ENCODE measurements around the gene RNF222. TPM values are rescaled to one million over a fixed set of nuclear protein-coding genes. Genes with fewer than 3 reads are reported as not detected.

Gene RNF222
- total and polyA plus RNA-seq, 8 donors = 1.5 TPM; not detected in 7

- TF ChIP-seq CTCF (IDR thresholded peaks at IDR 0.05) (no peak), POLR2AphosphoS5 (IDR thresholded peaks at IDR 0.05) (peak in 1 of 3 donors; percentile 30)
- H3K36me3 ChIP-seq = peaks cover 9 to 35% (median 30%) of the 10 kb centered on the region in 4 donors
- peaks cover 0 to 6% (median 0%) of the 10 kb centered on the region in 4 donors for H3K4me1 ChIP-seq
- no peak for DNase-seq
- intact Hi-C loops (cut with DNase I; ENCODE audit: low total_unique reads) = no loop called here
- WGBS, 5 donors = 71 to 94% (median 88%) methylated on average over 2 of the region's 2 CpGs
- no peaks in the 10 kb centered on the region for H3K9me3 ChIP-seq
- peak overlapping the region in 2 of 5 donors; percentile 32 to 53 for H3K27ac ChIP-seq
- H3K27me3 ChIP-seq = no peaks in the 10 kb centered on the region
- no peak overlapping the region for H3K4me3 ChIP-seq
Observed at GRCh38 chr17:8366231-8366630, 31.4 kb downstream of the RNF222 start.

GRCh38 chr17:8365143-8365542, 32.5 kb downstream of the RNF222 start:
- H3K36me3 ChIP-seq = peaks cover 9 to 29% (median 25%) of the 10 kb centered on the region in 4 donors
- intact Hi-C loops (cut with DNase I; ENCODE audit: low total_unique reads) = no loop called here
- no peaks in the 10 kb centered on the region for H3K27me3 ChIP-seq
- H3K27ac ChIP-seq = peak overlapping the region in 2 of 5 donors; percentile 32 to 53
- WGBS, 5 donors = 44 to 67% (median 52%) methylated on average over 1 of the region's 1 CpG
- H3K9me3 ChIP-seq = no peaks in the 10 kb centered on the region
- TF ChIP-seq CTCF (IDR thresholded peaks at IDR 0.05) (no peak), POLR2A (IDR thresholded peaks at IDR 0.05) (no peak), EP300 (IDR thresholded peaks at IDR 0.05) (no peak), POLR2AphosphoS5 (IDR thresholded peaks at IDR 0.05) (peak in 2 of 3 donors; percentile 12 to 54)
- H3K4me1 ChIP-seq = peaks cover 0 to 12% (median 5%) of the 10 kb centered on the region in 4 donors
- no peak for DNase-seq
- no peak overlapping the region for H3K4me3 ChIP-seq

GRCh38 chr17:8362651-8363332, 34.8 kb downstream of the RNF222 start:
- TF ChIP-seq POLR2A (IDR thresholded peaks at IDR 0.05) (no peak), EP300 (IDR thresholded peaks at IDR 0.05) (no peak), POLR2AphosphoS5 (IDR thresholded peaks at IDR 0.05) (no peak), CTCF (IDR thresholded peaks at IDR 0.05) (no peak)
- H3K27ac ChIP-seq = no peak overlapping the region
- peaks cover 0 to 7% (median 4%) of the 10 kb centered on the region in 4 donors for H3K36me3 ChIP-seq
- no peak for DNase-seq
- intact Hi-C loops (cut with DNase I; ENCODE audit: low total_unique reads) = no loop called here
- H3K27me3 ChIP-seq = no peaks in the 10 kb centered on the region
- H3K4me1 ChIP-seq = peaks cover 0 to 20% (median 8%) of the 10 kb centered on the region in 4 donors
- no peaks in the 10 kb centered on the region for H3K9me3 ChIP-seq
- no peak overlapping the region for H3K4me3 ChIP-seq
- 84 to 94% (median 93%) methylated on average over 3 to 4 of the region's 4 CpGs for WGBS, 5 donors

- WGBS, 5 donors = 37 to 50% (median 46%) methylated on average over 3 of the region's 3 CpGs
- Histone ChIP-seq H3K27ac (peak overlapping the region in 3 of 5 donors; percentile 16 to 57 (median 32)), H3K36me3 (peaks cover 0 to 6% (median 4%) of the 10 kb centered on the region in 4 donors)
Observed at GRCh38 chr17:8360751-8361150, 36.9 kb downstream of the RNF222 start.

More at GRCh38 chr17:8360751-8361150, 36.9 kb downstream of the RNF222 start:
- Histone ChIP-seq H3K9me3 (no peaks in the 10 kb centered on the region), H3K4me1 (peaks cover 0 to 16% (median 7%) of the 10 kb centered on the region in 4 donors), H3K4me3 (no peak overlapping the region), H3K27me3 (no peaks in the 10 kb centered on the region)
- TF ChIP-seq EP300 (IDR thresholded peaks at IDR 0.05) (no peak), POLR2AphosphoS5 (IDR thresholded peaks at IDR 0.05) (no peak), CTCF (IDR thresholded peaks at IDR 0.05) (no peak), POLR2A (IDR thresholded peaks at IDR 0.05) (no peak)
- intact Hi-C loops (cut with DNase I; ENCODE audit: low total_unique reads) = no loop called here
- no peak for DNase-seq

All from stomach (tissue), 9 donors.